B cell (primary cell): ENCODE results near the gene STX2. TPM values are rescaled to one million over a fixed set of nuclear protein-coding genes. Genes with fewer than 3 reads are reported as not detected.

ENCODE experiments used
- ATAC-seq: fragments of 200-7000 bp; cut with Tn5 transposase; one replicate; pipeline ENCODE4 v1.10.0; 2021; ENCODE audit warnings: low read depth, mild to moderate bottlenecking, moderate number of reproducible peaks, moderate library complexity
- CTCF ChIA-PET: fragments of 350-600 bp; sonication (Branson Sonifier 250); formaldehyde crosslinking; loops from one replicate; lab custom pipeline; 2021; ENCODE audit warnings: antibody characterized with exemption, inconsistent platforms; lab: Charles Lee
- POLR2A ChIA-PET: fragments of 350-600 bp; sonication (Branson Sonifier 250); formaldehyde crosslinking; loops from one replicate; lab custom pipeline; 2021; ENCODE audit warnings: antibody characterized with exemption; lab: Charles Lee
- DNase-seq: peaks from one replicate; pipeline ENCODE4 v3.0.0; 2013
- H2AFZ ChIP-seq: 2 replicates; pipeline ENCODE4 v1.6.1; 2012; ENCODE audit warnings: mild to moderate bottlenecking, low read depth, low read length; ENCODE audit not compliant: insufficient read depth, poor library complexity, severe bottlenecking
- H3K27ac ChIP-seq, 2 donors: 1 replicate in 1 of 2; 2 replicates in 1 of 2; pipeline ENCODE4 v1.5.1; 2012 to 2013; ENCODE audit warnings: low read length in 2 of 2, mild to moderate bottlenecking in 2 of 2, moderate library complexity in 1 of 2
- H3K27me3 ChIP-seq, 4 experiments: fragments of 200-600 bp in 1 of 4; sonication (generic) in 1 of 4; replicated peaks in 1 of 4; 1 replicate in 2 of 4; 2 replicates in 2 of 4; pipeline versions ENCODE4 v1.6.1 to v1.7.0; 2013 to 2016; ENCODE audit warnings: low read length in 3 of 4, mild to moderate bottlenecking in 2 of 4, mixed read lengths in 1 of 4, moderate library complexity in 1 of 4; ENCODE audit not compliant: insufficient read depth in 4 of 4, control insufficient read depth in 3 of 4; ENCODE audit errors: control extremely low read depth in 1 of 4
- H3K36me3 ChIP-seq, 2 experiments: replicated peaks in 1 of 2; 1 replicate in 1 of 2; 2 replicates in 1 of 2; pipeline versions ENCODE4 v1.6.1 to v1.7.1; 2013; ENCODE audit warnings: low read length in 1 of 2; ENCODE audit not compliant: insufficient read depth in 2 of 2, control insufficient read depth in 1 of 2; ENCODE audit errors: control extremely low read depth in 1 of 2, extremely low read depth in 1 of 2
- H3K4me1 ChIP-seq, 2 donors: fragments of 200-600 bp in 1 of 2; sonication (generic) in 1 of 2; 1 replicate in 1 of 2; 2 replicates in 1 of 2; pipeline versions ENCODE4 v1.5.1 to v1.6.1; 2013 to 2017; ENCODE audit warnings: low read length in 2 of 2; ENCODE audit not compliant: control insufficient read depth in 2 of 2, insufficient read depth in 2 of 2
- H3K4me2 ChIP-seq: replicated peaks from 2 replicates; pipeline ENCODE3; 2012; ENCODE audit warnings: mild to moderate bottlenecking, low read depth, low read length; ENCODE audit not compliant: poor library complexity, severe bottlenecking
- H3K4me3 ChIP-seq, 5 experiments: fragments of 200-600 bp in 1 of 5; sonication (generic) in 1 of 5; 1 replicate in 3 of 5; 2 replicates in 2 of 5; pipeline versions ENCODE4 v1.5.1 to v1.7.0; 2011 to 2016; ENCODE audit warnings: low read length in 4 of 5, mild to moderate bottlenecking in 4 of 5, low read depth in 2 of 5, control low read depth in 1 of 5, moderate library complexity in 1 of 5; ENCODE audit not compliant: insufficient read depth in 1 of 5; ENCODE audit errors: control extremely low read depth in 1 of 5, extremely low read depth in 1 of 5
- H3K79me2 ChIP-seq: fragments of 200-600 bp; sonication (generic); one replicate; pipeline ENCODE4 v1.6.0; 2016; ENCODE audit warnings: low read length; ENCODE audit not compliant: control insufficient read depth, insufficient read depth
- H3K9ac ChIP-seq: fragments of 200-600 bp; sonication (generic); 2 replicates; pipeline ENCODE4 v1.6.1; 2017; ENCODE audit warnings: mild to moderate bottlenecking, low read length, moderate library complexity
- H3K9me3 ChIP-seq, 3 donors: one replicate each; pipeline versions ENCODE4 v1.6.1 to v1.7.1; 2013; ENCODE audit warnings: low read length in 2 of 3; ENCODE audit not compliant: control insufficient read depth in 2 of 3, insufficient read depth in 1 of 3; ENCODE audit errors: control extremely low read depth in 1 of 3
- H4K20me1 ChIP-seq: 2 replicates; pipeline ENCODE4 v1.6.0; 2012; ENCODE audit warnings: mild to moderate bottlenecking, low read length; ENCODE audit not compliant: insufficient read depth, control insufficient read depth, poor library complexity, severe bottlenecking
- H3K27ac Mint-ChIP-seq: one replicate; pipeline ENCODE4 v1.8.0; 2021; ENCODE audit warnings: mixed read lengths
- H3K27me3 Mint-ChIP-seq: one replicate; pipeline ENCODE4 v1.8.0; 2021; ENCODE audit warnings: mixed read lengths
- H3K4me1 Mint-ChIP-seq: one replicate; pipeline ENCODE4 v1.8.0; 2021; ENCODE audit warnings: mixed read lengths
- H3K4me3 Mint-ChIP-seq: one replicate; pipeline ENCODE4 v1.8.0; 2021; ENCODE audit warnings: mixed read lengths
- H3K9me3 Mint-ChIP-seq: one replicate; pipeline ENCODE4 v1.8.0; 2022; ENCODE audit warnings: mixed read lengths; ENCODE audit not compliant: insufficient read depth
- EZH2 ChIP-seq: IDR thresholded peaks from 2 replicates; pipeline ENCODE4 v1.6.1; 2012; ENCODE audit warnings: borderline replicate concordance, low read depth, mild to moderate bottlenecking, moderate library complexity, low read length; ENCODE audit not compliant: insufficient read depth, poor library complexity, severe bottlenecking
- WGBS: methylation state at CpG from one replicate; pipeline ENCODE4 v1.1.5; 2013; ENCODE audit warnings: missing lambda C conversion rate; ENCODE audit not compliant: insufficient coverage; 5-methylcytosine and 5-hydroxymethylcytosine counted together
- intact Hi-C: fragments of 100-400 bp; cut with micrococcal nuclease; formaldehyde crosslinking; loops from one replicate; pipeline ENCODE4 v1.10.0; 2022
- polyA plus RNA-seq: library from polyadenylated mRNA; depleted of rRNA; stranded (reverse); fragments of >200 nt; gene quantifications from 2 replicates; pipeline ENCODE4 v1.2.3, GENCODE V29; 2012
- total RNA-seq, 2 donors: library from RNA; stranded (reverse); fragments of 120-200 nt in 1 of 2; gene quantifications; 1 replicate in 1 of 2; 2 replicates in 1 of 2; pipeline versions ENCODE4 v1.2.3 to v1.2.4, GENCODE V29; 2013 to 2022
- TF ChIP-seq, protein P1 (sequence below): fragments of 200-600 bp; IDR thresholded peaks from one replicate; pipeline ENCODE4 v1.8.0; 2022; ENCODE audit warnings: antibody characterized with exemption, mild to moderate bottlenecking

STX2 gene
- total and polyA plus RNA-seq, 2 donors (not counting 1 experiment from before 2014, with no cell fraction given), result 12.7 to 19.8 TPM

- 81% methylated on average over 2 of the region's 5 CpGs for WGBS
- TF ChIP-seq, protein P1, sequence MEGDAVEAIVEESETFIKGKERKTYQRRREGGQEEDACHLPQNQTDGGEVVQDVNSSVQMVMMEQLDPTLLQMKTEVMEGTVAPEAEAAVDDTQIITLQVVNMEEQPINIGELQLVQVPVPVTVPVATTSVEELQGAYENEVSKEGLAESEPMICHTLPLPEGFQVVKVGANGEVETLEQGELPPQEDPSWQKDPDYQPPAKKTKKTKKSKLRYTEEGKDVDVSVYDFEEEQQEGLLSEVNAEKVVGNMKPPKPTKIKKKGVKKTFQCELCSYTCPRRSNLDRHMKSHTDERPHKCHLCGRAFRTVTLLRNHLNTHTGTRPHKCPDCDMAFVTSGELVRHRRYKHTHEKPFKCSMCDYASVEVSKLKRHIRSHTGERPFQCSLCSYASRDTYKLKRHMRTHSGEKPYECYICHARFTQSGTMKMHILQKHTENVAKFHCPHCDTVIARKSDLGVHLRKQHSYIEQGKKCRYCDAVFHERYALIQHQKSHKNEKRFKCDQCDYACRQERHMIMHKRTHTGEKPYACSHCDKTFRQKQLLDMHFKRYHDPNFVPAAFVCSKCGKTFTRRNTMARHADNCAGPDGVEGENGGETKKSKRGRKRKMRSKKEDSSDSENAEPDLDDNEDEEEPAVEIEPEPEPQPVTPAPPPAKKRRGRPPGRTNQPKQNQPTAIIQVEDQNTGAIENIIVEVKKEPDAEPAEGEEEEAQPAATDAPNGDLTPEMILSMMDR, result no peak
- no peak for TF ChIP-seq EZH2
- DNase-seq (no peak), ATAC-seq (no peak)
- no peak overlapping the region for H3K9ac ChIP-seq
- Mint-ChIP-seq H3K9me3 (peaks cover 8% of the 10 kb centered on the region), H3K4me3 (no peak overlapping the region), H3K27ac (no peak overlapping the region), H3K4me1 (peaks cover 3% of the 10 kb centered on the region), H3K27me3 (peaks cover 18% of the 10 kb centered on the region)
- no peaks in the 10 kb centered on the region for H3K36me3 ChIP-seq
- H3K27me3 ChIP-seq, result peaks cover 0 to 7% (median 2%) of the 10 kb centered on the region in 4 experiments
- peaks cover 0 to 3% of the 10 kb centered on the region in 2 donors for H3K4me1 ChIP-seq
- H3K4me3 ChIP-seq, result no peak overlapping the region
- ChIA-PET CTCF (no interaction called here), POLR2A (no interaction called here)
- H3K27ac ChIP-seq, result no peak overlapping the region
- H3K4me2 ChIP-seq, result no peak overlapping the region
- H4K20me1 ChIP-seq, result no peaks in the 10 kb centered on the region
- intact Hi-C loops, result no loop called here
- H3K79me2 ChIP-seq, result no peaks in the 10 kb centered on the region
- peaks cover 0 to 25% (median 1%) of the 10 kb centered on the region in 3 donors for H3K9me3 ChIP-seq
- H2AFZ ChIP-seq, result no peak overlapping the region
Measured at GRCh38 chr12:130743606-130744005, 95.4 kb downstream of the STX2 start.

GRCh38 chr12:130743176-130743575 is 95.9 kb downstream of the STX2 start:
- peaks cover 0 to 8% (median 2%) of the 10 kb centered on the region in 4 experiments for H3K27me3 ChIP-seq
- ChIA-PET POLR2A (no interaction called here), CTCF (no interaction called here)
- no peak for ATAC-seq
- no peaks in the 10 kb centered on the region for H3K79me2 ChIP-seq
- no peak for DNase-seq
- H3K4me2 ChIP-seq, result no peak overlapping the region
- TF ChIP-seq, protein P1, result no peak
- TF ChIP-seq EZH2, result no peak
- H3K36me3 ChIP-seq, result no peaks in the 10 kb centered on the region
- Mint-ChIP-seq H3K9me3 (peaks cover 8% of the 10 kb centered on the region), H3K27me3 (peaks cover 18% of the 10 kb centered on the region), H3K4me1 (peaks cover 2% of the 10 kb centered on the region), H3K27ac (no peak overlapping the region), H3K4me3 (no peak overlapping the region)
- H3K27ac ChIP-seq, result no peak overlapping the region
- no peaks in the 10 kb centered on the region for H4K20me1 ChIP-seq
- H3K4me1 ChIP-seq, result peaks cover 0 to 3% of the 10 kb centered on the region in 2 donors
- intact Hi-C loops, result no loop called here
- WGBS, result 100% methylated on average over 1 of the region's 2 CpGs
- no peak overlapping the region for H2AFZ ChIP-seq
- no peak overlapping the region for H3K9ac ChIP-seq
- no peak overlapping the region for H3K4me3 ChIP-seq
- peaks cover 0 to 28% (median 3%) of the 10 kb centered on the region in 3 donors for H3K9me3 ChIP-seq
